Liver (tissue), 3 donors: ENCODE measurements around the gene SPON2.

ENCODE experiments used
- RAD21 ChIP-seq, 2 donors: IDR thresholded peaks; 2 replicates each; pipeline ENCODE4 v1.6.1; 2016; ENCODE audit warnings: antibody characterized with exemption in 2 of 2, mild to moderate bottlenecking in 2 of 2
- TF ChIP-seq, protein P1 (sequence below): fragments of 150-350 bp; IDR thresholded peaks from 2 replicates; pipeline ENCODE4 v1.5.1; 2017; ENCODE audit warnings: improper control_type of control experiment, low read depth, low read length; ENCODE audit not compliant: missing input control
- donor health status: healthy.
- donor health status: healthy.

DNA sequence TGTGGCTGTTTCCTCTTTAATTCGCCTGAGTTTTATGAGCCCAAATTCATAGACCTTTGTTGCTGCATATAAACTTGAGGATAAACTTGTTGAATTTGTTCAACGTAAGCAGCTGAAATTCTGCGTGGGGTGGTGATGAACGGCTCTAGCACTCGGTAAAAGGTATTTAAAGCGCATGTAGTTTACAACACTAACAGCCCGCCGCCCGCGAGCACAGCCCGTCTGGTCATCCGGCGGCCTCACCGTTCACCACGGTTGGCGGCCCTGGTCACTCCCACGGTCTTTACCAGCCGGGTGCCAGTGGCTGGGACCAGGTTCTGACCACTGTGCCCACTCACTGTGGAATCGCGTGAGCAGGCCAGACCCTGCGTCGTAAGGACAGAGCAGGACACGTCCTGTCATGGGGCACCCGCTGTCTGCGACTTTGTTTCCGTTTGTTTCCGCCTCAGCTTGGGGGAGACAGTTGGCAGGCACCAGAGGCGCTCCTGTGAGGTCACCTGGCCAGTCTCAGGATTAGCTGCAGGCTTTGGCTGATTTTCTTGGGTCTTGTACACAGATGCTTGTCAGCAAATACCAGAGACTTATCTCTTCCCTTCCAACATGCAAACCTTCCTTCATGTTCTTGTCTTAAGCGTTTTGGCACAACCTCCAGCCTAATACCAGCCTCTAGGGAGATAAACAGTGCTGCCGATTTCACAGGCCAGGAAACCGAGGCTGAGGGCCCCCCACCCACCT, 36.8 kb upstream of the SPON2 start:
- TF ChIP-seq, protein P1, sequence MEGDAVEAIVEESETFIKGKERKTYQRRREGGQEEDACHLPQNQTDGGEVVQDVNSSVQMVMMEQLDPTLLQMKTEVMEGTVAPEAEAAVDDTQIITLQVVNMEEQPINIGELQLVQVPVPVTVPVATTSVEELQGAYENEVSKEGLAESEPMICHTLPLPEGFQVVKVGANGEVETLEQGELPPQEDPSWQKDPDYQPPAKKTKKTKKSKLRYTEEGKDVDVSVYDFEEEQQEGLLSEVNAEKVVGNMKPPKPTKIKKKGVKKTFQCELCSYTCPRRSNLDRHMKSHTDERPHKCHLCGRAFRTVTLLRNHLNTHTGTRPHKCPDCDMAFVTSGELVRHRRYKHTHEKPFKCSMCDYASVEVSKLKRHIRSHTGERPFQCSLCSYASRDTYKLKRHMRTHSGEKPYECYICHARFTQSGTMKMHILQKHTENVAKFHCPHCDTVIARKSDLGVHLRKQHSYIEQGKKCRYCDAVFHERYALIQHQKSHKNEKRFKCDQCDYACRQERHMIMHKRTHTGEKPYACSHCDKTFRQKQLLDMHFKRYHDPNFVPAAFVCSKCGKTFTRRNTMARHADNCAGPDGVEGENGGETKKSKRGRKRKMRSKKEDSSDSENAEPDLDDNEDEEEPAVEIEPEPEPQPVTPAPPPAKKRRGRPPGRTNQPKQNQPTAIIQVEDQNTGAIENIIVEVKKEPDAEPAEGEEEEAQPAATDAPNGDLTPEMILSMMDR, result no peak
- TF ChIP-seq RAD21 (IDR thresholded peaks at IDR 0.05), result no peak
